Ecto neural progenitor cell (in vitro differentiated cells): ENCODE measurements around the gene ADPRS.

Experiments
- DNase-seq: peaks from one replicate; pipeline ENCODE4 v3.0.0-alpha.2; 2018; ENCODE audit warnings: low spot score

The ADPRS gene

DNA sequence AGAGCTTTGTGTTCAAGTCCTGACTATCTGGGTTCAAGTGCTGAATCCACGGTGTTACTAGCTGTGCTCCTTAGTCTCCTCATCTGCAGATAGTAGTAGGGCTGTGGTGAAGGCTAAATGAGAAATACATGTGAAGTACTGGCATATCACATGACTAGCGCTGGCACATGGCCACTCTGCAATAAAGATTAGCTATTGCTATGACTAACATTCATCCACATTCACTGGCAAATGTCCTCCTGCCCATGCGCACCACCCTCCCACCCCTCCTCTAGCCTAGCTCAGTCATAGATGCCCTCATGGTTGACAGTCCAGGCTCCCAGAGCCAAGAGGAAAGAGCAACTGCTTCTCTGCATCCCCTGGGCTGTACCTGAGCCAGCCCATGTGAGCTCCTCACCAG lies 44.8 kb downstream of the ADPRS start:
- no peak for DNase-seq

DNA sequence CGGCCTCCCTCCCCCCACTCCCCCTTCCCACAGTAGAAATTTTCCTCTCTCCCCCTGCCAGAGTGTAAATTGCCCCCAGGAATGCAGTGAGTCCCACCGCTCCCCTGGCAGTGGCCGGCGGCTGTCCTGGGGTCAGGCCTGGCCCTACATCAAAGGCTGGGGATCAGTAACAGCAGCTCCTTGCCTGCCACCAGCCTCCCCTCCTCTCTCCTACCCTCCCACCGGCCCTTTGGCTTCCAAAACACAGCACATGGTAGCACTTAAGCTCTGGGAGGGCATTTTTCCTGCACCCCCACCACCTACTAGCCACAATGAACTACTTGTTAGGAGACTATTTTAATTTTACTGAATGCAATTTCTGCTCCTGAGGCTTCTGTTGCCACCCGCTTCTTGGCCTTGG lies 45.3 kb downstream of the ADPRS start:
- DNase-seq, result no peak

DNA sequence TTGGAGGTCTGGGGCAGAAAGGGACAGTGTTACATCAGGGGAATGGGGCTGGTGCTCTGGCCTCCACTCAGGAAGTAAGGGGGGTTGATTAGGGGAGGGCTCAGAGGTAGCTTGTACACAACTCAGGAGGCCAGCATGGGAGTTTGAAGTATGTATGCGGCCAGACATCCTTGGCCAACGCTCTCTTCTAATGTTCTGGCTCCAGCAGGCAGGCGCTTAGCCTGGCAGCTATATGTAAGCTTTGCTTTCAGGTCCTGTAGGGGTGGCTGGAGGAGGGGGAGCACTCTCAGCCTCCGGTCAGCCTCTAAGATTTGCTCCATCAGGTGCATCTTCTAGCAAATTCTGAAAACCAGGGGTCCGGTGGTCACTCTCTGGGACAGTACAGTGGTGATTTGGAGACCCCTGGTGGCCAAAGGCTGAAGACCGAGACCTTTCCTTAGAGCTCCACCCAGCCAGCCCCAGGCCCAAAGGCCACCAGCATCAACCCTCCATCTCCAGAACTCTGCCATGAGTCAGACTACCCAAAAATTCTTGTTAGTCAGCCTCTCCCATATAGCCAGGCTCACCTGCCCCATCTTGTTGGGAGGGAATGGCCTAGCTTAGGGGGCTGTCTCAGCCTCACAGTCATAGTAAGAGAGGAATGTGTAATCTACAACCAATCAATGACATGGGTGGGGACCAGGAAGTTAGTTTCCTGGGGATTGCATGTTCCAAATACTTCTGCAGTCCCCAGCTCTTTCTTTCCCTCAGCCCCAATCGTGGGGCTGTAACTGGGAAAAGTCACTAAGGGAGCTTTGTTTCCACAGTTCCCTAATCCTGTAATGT lies 46.0 kb downstream of the ADPRS start:
- DNase-seq, result peak; percentile 84

DNA sequence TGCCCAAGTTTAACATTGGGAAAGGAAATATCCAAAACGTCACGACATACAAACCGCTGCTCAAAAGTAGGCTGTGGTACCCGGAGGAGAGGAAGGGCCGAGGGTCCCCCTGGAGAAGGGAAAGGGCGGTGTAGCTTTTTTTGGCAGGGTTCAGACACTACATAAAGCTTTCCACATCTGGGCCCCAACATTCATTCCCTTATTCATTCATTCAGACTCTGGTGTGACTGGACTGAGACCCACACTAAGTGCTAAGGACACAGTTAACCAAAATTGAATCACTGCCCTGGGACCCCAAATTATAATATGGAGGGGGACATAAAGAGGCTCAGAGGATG lies 46.6 kb downstream of the ADPRS start:
- DNase-seq, result no peak

DNA sequence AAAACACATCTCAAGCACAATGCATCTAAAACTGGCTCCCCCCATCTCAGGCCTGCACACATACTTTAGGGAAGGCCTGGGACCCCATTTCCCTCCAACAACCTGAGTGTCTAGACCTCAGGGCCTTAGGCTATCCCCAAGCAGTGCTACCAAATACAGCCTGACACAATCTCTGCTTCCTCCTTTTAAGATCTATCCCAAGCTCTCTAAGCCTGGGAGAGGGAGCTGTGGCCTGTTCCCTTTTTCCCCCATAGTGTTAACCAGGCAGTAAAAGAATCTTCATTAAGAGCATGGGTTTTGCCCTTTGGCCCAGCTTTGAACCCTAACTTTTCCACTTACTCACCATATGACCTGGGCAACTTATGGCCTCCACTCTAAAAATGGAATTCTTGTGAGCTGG lies 47.1 kb downstream of the ADPRS start:
- DNase-seq, result no peak

DNA sequence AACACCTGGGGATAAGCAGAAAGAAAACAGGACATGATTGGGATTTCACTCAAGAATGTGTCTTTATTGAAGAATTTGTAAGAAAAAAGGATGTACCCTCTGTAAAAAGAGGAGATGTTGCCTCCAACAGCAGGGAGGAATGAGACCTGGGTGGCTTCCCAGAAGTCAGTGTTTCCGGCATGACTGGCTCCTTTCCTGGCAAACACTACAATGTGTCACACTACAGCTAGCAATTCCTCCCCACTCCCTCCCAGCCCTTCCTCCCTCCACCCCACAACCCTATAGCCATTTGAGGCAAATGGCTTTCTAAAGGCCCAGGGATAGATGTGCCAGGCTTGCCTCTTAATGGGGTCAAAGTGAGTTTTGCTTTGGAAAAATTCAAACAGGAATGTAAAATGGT lies 47.8 kb downstream of the ADPRS start:
- no peak for DNase-seq

DNA sequence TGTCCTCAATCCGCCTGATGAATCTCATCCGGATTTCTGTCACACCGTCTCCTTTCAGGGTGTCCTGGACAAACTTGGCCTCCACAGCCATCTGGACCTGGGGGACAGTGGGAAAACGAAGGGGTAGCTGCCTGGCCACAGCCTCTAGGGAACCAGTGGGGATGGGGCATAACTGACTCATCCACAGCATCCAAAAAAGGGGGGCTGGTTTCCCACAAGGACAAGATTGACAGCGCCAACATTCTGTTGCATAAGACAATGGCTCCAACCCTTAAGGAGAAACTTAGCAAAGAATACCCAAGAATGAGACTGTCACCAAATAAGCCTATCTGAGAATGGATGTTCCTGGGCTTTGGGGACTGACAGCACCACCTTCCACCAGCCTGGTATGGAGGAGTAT lies 48.5 kb downstream of the ADPRS start:
- DNase-seq, result no peak

DNA sequence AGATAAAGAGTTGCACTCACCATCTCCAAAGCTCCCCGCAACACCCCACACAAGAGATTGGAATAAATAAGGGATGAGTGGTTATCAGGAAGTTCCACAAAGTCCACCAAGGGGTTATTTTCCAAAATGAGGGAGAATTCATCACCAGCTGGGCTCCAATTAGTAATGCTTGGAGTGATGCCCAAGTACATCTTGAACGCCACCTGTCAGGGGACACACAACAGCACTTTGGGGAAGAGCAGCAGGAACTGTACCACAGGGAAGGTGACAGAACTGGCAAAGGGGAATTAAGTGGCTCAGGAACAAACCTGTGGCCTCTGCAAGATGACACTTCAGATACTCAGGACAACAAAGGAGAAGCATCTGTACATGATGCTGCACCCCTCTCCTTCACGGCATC lies 49.1 kb downstream of the ADPRS start:
- DNase-seq, result no peak

DNA sequence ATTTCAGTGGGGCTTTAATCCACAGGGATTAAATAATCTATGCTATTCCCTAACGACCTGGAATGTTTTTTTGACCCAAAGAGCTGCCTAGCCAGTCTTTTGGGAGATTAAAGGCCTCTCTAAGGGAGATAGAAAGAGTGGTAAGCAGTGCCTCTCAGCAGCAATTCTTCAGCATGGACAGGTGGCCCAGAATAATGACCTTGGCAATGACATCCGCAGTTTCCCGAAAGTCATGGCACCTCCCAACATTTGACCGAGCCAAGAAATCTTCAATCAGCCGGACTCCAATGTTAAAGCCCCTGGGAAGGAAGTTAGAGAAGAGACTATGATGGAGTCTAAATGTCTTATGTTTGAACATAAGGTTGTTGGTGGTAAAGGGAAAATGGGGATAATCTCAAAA lies 50.8 kb downstream of the ADPRS start:
- no peak for DNase-seq

DNA sequence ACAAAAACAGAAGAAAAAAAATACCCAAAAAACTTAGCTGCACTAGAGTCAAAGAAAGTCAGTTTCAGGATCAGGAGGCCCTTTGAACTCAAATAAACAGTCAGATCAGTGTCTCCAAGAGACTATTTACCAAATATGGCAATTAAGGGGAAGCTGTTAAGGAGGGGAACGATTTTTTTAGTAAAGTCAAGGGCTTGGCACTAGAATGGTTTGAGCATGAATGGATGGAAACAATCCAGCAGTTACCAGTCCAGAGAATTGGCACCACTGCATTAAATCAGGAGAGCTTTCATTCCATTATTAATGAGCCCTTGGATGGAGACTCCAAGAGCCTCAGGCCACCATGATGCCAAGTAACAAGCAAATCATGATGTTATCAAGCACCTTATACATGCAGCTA lies 53.4 kb downstream of the ADPRS start:
- no peak for DNase-seq

DNA sequence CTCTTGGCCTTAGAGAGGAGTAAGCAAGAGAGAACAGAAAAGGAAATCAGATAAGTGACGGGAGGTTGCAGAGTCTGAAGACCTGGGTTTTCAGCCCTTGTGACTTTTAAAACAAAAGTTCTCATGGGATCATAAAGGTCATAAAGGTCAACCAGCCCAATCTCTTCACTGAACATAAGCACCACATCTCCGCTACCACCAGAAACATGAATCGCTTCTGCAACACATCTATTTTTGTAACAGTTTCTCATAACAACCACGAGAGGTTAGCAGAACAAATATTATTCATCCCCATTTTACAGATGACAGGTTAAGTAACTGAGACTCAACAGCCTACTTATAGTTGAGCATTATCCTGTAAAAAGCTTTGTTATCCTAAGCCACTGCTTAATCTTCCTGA lies 54.7 kb downstream of the ADPRS start:
- DNase-seq, result no peak
